ENCODE results near the gene SNCA.

Gene SNCA

GRCh38 chr4:89805297-89805696 lies 31.7 kb downstream of the SNCA start:
- no peak for TF ChIP-seq CTCF (conservative IDR thresholded peaks at IDR 0.05; ENCODE audit: low read depth)
- CTCF ChIA-PET = no interaction called here
- H3K27ac ChIP-seq = no peak overlapping the region
- no peak for DNase-seq (ENCODE audit: low spot score)
- POLR2A ChIA-PET (ENCODE audit: low non-redundant PET) = no interaction called here

- no peak for TF ChIP-seq CTCF (conservative IDR thresholded peaks at IDR 0.05; ENCODE audit: low read depth)
- ChIA-PET CTCF (interaction anchor here (0.8 kb wide), 1 partner anchor 190 kb away, joined by 3 read pairs; no protein-coding TSS in a partner anchor), POLR2A (ENCODE audit: low non-redundant PET) (no interaction called here)
- no peak overlapping the region for H3K27ac ChIP-seq
- no peak for DNase-seq (ENCODE audit: low spot score)
Measured at GRCh38 chr4:89803915-89804314, 33.0 kb downstream of the SNCA start.

GRCh38 chr4:89803036-89803435 lies 33.9 kb downstream of the SNCA start:
- POLR2A ChIA-PET (ENCODE audit: low non-redundant PET) = no interaction called here
- no peak for DNase-seq (ENCODE audit: low spot score)
- H3K27ac ChIP-seq = no peak overlapping the region
- CTCF ChIA-PET = interaction anchor here (0.8 kb wide), 1 partner anchor 191 kb away, joined by 3 read pairs; no protein-coding TSS in a partner anchor
- no peak for TF ChIP-seq CTCF (conservative IDR thresholded peaks at IDR 0.05; ENCODE audit: low read depth)

GRCh38 chr4:89800527-89801103 lies 36.3 kb downstream of the SNCA start:
- no peak for TF ChIP-seq CTCF (conservative IDR thresholded peaks at IDR 0.05; ENCODE audit: low read depth)
- peak; percentile 6 for DNase-seq (ENCODE audit: low spot score)
- ChIA-PET POLR2A (ENCODE audit: low non-redundant PET) (no interaction called here), CTCF (no interaction called here)
- peak overlapping the region; percentile 75 for H3K27ac ChIP-seq

- H3K27ac ChIP-seq = no peak overlapping the region
- TF ChIP-seq CTCF (conservative IDR thresholded peaks at IDR 0.05; ENCODE audit: low read depth) = no peak
- ChIA-PET CTCF (no interaction called here), POLR2A (ENCODE audit: low non-redundant PET) (no interaction called here)
- peak; percentile 24 for DNase-seq (ENCODE audit: low spot score)
Measured at GRCh38 chr4:89800012-89800516, 36.9 kb downstream of the SNCA start.

- TF ChIP-seq CTCF (conservative IDR thresholded peaks at IDR 0.05; ENCODE audit: low read depth) = no peak
- POLR2A ChIA-PET (ENCODE audit: low non-redundant PET) = no interaction called here
- CTCF ChIA-PET = interaction anchor here (0.6 to 0.7 kb wide), 2 partner anchors 15 to 158 kb away, joined by 3 to 4 read pairs; no protein-coding TSS in a partner anchor
- no peak overlapping the region for H3K27ac ChIP-seq
- DNase-seq (ENCODE audit: low spot score) = no peak
Measured at GRCh38 chr4:89799071-89799470, 37.9 kb downstream of the SNCA start.
